Activated CD8-positive, alpha-beta memory T cell treated with anti-CD3 and anti-CD28 coated beads for 24 hours (primary cell): Measurements from ENCODE around the gene PARVB.
"Not testable (repeated sequence)": the region's sequence is repeated elsewhere in the genome, so short reads cannot be mapped to it uniquely, and the experiment has no call there.

Experiments
- DNase-seq: peaks from one replicate; pipeline ENCODE4 v3.0.0-alpha.2; 2020

PARVB gene

DNA sequence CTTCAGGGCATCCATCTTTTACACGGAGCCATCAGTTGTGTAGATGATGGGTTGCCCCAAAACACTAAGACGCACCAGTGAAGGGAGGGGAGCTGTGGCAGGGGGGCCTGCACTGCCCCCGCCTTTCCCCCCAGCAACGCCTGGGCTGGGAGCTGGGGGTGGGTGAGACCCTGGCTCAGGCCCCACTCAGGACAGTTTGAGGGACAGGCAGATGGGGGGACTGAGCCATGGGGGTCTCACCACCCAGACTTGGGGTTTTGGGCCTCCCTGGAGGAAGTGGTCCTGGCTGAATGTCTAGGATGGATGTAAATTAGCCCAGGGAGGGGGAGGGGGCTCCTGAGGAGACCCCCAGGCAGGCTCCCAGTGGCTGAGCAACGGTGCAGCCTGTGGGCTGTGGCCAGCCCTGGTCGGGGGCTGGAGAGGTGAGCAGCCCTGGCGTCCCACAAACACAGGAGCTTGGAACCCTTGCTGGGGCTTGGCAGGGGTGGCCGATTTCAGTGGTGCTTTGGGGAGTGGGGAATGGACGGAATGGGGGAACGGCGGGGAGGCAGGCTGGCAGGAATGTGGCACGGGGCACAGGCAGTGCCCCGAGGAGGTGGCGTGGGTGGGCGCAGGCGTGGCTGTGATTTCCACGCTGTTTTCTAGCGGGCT, 6.1 kb downstream of the PARVB start:
- DNase-seq = no peak

DNA sequence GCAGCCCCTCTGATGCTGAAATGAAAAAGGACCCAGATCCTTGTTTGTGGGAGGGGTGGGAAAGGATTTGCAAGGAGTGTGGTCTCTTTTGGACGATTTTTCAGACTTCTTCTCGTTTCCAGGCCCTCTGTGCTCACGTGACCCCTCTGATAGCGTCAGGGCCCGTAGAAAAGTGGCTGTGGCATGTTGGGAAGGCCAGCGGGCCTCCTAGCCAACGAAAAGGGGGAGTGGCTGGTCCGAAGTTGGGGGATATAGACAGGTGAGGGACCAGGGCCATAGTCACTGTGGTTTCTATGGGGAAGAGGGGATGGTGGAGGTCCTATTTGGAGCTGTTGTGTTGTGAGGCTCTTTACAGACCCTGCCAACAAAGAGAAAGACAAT, 6.6 kb downstream of the PARVB start:
- no peak for DNase-seq

DNA sequence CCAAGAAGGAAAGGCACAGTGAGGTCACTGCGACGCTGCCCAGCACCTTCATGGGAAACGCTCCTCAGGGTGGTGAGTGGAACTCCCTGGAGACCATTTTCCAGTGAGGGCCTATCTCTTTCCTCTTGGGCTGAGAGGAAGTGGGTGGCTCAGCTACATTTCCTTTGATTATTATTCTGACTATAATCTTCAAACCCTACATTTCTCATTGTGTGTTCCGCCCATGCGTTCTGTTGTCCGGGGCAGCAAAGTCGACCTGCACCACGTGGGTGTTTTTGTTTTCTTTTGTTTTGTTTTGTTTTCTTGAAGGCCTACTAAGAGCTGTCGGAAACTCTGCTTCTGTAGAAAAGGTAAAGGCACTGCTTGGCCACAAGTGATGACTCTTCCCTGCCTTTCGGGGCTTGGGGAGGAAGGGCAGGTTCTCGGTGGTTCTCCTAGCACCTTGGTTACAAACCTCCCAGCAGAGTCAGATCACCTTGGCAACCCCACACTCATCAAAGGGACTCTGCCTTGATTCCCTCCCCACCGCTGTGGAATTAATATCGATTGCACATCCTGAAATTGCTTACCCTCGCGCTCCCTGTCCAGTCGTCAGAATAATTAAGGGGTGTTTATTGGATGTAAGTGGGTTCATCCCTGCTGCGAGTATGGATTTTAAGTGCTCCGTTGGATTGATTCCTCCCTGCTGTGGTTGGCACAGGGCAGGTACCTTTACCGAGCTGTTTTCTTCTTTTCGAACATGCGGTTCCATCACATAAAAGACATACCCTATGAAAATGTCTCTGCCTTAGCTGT, 7.3 kb downstream of the PARVB start:
- DNase-seq = no peak

DNA sequence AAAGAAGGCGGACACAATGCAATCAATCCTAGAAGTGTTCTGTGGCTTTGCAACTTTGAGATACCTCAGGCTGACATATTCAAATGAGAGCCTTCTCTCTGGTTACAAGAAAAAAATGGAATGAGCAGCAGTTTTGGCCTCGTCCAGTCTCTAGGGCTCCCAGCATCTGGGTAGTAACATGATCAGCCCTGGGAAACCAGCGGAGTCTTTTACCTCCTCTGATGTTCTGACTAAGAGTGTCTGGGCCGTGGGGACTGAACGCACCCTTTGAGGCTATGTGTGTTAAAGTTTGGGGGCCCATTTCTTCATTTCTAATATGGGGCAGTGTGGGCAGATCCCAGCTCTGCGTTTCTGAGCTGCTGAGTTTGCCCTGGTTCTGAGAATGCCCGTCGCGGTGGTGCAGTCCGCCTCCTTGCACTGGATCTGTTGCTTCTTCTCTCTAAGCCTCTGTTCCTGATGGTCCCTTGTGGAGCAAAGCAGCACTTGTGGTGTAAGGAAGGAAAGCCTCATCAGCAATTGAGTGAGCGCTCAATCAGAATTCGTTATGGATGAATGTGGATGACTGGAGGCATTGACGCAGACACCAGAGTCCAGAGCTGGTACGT, 8.1 kb downstream of the PARVB start:
- no peak for DNase-seq

DNA sequence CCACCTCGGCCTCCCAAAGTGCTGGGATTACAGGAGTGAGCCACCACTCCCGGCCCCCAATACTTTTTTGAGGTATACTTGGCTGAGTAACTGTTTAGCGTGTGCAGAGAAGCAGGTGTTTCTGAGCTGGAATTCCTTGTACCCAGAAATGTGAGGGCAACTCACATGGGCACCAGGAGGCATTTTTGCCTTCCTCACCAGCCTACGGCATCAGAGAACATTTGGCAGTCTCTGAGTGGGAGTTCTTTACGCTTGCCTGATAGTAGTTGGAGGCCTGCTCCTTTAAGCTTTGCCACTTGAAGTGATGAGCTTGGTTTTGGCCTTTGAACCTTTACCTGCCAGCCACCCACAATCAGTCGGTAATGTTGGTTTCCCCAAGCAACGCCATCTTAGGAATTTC, 9.2 kb downstream of the PARVB start:
- no peak for DNase-seq

DNA sequence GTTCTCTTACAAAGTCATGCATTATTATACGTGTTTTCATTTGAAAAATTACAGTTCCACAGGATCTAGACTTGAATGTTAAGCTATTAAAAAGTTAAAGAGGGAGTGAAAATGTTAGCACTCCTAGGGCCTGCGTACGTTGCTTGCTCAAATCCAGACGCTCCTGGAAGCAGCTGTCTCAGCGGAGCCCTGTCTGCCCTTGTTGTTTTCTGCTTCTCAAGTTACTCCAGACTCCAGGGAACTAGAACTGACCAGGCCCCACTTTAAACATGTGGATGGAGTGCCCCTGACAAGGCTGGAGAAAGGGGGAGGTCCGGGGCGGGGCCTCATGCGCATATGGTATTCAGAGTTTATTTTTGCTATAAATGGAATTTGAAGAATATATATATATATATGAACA, 9.6 kb downstream of the PARVB start:
- DNase-seq = no peak

DNA sequence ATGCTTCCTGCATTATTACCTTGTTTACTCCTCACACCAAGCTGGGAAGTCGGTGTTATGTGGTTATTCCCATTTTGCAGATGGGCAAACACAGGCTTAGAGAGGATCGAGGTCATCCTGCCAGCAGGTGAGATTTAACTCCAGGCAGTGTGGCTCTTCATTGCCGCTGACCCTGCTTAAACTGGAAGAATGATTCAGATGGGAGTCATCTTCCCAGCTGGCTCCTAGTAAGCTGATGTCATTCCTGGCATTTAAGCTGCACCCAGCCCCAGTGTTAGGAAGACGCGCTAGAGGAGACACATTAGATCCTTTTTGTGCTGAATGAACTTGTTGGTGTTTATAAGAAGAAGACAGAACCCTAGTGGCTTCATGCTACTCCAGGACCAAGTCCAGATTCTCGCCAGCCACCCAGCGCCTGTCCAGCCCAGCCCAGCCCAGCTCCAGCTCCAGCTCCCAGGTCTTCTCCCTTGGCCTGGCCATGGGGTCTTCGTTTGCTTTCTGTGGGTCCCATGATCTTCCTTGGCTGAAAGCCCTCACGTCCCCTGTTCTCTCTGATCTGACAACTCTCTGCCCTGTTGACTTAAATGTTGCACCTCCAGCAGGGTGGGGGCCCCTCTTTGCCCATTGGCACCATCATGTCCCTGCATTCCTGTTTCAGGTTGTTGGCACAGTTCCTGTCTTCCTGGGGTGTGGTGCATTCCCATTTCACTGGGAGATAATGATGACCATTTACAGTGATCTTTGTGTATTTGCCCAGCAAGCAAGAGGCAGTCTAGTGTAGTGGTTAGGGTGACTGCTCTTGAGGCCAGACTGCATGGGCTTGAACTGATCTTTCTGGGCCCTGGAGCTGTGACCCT, 13.6 kb downstream of the PARVB start:
- no peak for DNase-seq

DNA sequence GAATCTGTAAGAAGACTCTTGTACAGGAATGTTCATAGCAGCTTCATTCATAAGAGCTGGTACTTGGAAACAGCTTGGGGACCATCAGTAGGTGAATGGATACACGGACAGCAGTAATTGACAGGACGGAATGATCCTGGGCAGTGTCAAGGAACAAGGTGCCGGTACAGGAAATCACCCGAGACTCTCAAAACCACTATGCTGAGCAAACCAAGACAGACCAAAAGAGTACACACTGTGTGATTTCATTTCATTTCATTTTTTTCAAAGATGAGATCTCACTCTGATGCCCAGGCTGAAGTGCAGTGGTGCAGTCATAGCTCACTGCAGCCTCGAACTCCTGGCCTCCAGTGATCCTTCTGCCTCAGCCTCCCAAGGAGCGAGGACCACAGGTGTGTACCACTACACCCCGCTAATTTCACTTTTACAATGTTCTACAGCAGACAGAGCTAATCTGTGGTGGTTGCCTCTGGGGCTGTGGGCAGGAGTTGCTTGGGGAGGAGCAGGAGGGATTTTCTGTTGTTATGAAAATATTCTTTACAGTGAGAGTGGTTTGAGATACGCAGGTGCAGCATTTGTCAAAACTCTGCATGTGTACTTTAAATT, 15.6 kb downstream of the PARVB start:
- no peak for DNase-seq

DNA sequence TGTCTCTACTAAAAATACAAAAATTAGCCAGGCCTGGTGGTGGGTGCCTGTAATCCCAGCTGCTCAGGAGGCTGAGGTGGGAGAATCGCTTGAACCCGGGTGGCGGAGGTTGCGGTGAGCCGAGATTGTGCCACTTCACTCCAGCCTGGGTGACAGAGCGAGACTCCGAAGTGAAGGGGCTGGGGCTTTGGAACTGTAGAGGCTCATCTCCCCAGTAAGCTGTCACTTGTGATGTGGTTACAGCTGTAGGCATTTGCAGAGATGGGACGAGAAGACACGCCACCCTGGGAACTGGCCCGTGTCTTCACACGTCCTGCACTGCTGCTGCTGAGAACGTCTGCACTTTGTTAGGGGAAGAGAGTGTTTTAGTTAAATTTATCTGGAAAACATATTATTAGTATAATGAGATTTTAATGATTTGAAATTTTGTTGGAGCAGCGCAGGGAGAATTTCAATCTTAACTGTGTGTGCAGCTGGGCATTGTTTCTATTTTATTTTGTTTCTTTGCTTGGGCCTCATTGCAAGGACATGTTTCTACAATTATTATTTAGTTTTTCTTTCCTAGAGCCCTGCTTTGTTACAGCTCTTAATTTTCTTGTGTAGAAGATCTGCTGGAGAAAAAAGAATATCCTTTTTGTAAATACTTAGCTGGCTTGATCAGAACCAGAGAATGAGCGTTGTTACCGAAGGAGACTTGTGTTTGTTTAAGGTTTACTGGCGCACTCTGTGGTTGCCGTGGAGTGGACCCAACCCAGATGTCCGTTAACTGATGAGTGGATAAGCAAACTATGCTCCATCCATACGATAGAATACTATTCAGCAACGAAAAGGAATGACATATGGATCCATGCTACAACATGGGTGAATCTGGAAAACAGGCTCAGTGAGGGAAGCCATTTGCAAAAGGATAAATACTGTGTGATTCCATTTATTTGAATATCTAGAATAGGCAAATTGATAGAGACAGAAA, 18.4 kb downstream of the PARVB start:
- DNase-seq = no peak

DNA sequence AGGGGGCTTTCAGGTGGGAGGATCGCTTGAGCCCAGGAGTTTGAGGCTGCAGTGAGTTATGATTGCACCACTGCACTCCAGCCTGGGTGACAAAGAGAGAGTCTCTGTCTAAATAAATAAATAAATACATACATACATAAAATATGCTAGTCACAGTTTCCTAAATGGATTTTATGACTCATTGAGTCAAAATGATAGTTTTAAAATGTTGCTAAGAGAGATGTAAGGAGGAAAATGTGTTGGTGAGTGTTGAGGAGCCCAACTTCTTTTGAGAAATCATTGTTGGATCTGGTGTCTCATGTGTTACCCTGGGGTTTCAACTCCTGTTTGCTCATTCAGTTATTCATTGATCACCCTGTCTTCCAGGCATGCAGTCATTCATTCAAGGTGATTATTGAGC, 21.0 kb downstream of the PARVB start:
- DNase-seq = no peak

DNA sequence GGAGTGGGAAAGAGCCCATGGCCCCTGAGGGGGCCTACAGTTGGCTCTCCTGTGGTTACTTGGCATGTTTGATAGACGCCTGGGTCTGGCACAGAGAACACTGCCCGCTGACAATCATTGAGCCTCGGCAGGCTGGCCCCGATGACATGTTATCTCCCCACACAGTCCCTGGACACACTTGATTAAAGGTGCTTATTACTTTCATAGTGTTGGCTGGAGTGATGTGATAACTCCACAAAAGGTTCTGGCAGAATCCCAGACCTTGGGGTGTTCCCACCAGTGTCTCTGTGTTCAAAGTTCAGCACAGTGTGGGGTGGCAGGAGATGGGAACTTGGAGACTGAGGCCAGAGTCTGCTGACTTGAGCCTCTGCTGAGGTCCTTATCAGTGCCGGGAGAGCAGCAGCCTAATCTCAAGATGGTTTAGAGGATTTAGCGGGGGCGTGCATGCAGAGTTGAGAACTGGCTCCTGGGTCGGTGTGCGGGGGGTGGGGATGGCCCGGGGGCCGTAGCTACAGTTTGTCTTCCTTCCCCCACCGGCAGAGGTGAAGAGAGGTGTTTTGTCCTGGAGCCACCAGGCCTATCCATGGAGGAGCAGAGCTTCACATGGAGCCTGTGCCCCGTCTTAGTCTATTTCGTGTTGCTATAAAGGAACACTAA, 22.5 kb downstream of the PARVB start:
- no peak for DNase-seq

DNA sequence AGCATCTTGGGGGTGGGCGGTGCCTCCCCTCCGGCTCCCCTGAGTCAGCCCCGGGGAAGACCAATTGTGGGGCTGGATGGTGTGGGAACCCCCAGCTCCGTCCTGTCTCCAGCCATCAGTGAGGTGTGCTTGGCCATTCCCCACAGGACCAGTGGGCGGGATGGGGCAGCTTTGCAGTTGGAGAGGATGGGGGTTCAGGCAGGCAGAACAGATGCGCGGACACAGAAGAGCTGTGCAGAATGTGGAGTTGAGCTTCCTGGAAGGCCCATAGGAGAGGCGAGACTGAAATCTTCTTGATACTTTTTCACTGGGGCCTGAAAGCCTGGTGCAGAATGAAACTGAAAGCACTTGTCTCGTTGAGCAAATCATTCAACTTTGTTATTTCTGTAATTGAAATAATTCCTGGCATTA, 23.8 kb downstream of the PARVB start:
- DNase-seq = no peak

DNA sequence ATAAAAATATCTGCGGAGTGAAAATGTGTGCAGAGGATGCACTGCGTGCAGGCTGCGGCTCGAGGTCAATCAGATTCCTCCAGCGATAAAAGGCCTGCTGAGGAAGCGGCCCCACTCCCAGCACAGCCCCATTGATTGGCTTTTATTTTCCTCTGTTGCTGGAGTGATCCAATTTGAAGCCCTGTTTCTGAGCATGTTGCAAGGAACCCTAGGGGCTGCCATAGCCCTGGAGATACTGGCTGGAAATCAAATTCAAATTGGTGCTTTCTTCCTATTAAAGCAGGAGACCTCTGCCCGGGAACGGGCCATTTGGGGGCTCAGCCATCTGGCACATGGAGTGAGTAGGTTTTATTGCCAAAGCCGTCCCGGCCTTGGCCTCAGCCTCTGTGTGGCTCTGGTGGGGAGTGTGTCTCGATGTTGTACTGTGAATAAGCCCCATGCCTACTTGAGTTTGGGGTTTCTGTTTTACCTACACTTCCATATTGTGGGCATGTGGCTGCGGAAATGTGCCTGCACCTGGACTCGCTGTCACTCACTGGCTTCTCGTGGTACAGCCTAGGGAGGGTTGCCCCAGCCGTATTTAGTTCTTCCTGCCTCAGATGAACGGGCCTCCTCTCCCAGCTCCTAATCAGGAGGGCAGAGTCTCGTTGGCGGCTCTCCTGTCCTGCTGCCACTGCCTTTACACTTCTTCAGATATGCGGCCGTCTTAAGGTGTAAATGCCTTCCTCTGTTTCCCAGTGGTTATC, 25.6 kb downstream of the PARVB start:
- no peak for DNase-seq

DNA sequence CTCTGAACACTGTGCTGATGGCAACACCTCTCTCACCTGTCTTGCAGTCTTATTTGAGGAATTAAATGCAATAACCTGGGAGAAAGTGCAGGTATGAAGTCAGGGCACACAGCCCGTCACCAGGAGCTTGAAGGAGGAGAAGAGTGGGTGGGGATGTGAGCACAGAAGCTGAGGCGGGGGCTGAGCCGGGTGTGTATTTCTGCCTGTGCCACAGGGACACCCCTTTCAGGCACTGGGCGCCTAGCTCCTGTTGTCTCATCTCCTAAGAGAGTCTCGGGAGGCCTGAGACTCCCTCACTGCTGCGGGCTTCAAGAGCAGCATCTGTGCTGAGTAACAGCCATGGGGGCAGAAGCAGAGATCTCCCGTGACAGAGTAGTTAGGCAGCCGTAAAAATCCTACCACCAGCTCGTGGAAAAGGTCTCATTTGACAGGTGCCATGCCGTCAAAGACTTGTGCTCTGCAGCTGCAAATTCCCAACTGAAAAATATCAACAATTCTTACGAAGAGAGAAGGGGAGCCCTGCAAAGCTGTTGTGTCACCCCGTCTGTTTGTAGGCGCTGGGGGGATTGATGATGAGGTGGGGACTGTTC, 26.8 kb downstream of the PARVB start:
- no peak for DNase-seq

DNA sequence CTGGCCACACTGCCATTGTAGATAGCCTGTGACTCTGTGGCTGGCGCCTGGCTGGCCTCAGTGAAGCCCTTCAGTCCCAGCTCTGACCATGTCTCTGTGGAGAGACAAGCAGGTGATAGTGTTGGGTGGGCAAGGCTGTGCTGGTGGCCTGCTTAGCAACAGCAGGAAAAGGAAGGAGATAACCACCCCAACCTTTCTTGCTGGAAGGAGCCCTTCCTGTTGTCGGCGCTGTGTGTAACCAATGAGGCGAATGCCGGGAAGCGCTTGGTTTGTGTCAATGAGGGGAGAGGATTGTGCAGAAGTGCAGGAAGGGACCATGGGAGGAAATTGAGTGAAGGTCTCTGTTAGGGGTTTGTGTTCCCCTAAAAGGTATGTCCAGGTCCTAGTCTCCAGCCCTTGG, 27.3 kb downstream of the PARVB start:
- DNase-seq = no peak

DNA sequence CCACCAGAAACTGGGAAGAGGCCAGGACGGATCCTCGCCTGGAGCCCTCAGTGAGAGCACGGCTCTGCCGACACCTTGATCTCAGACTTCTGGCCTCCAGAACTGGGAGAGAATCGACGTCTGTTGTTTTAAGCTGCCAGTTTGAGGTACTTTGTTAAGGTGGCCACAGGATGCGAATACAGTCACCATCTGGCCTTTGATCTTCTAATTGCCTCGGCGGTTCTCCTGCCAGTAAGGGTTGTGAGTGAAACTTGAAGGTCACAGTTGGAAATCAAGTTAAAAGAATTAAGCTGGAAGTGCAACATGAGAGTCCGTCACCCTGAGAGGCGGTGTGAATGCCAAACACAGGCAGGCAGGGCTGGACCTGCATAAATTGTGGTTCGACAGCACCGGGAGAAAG, 27.9 kb downstream of the PARVB start:
- no peak for DNase-seq

DNA sequence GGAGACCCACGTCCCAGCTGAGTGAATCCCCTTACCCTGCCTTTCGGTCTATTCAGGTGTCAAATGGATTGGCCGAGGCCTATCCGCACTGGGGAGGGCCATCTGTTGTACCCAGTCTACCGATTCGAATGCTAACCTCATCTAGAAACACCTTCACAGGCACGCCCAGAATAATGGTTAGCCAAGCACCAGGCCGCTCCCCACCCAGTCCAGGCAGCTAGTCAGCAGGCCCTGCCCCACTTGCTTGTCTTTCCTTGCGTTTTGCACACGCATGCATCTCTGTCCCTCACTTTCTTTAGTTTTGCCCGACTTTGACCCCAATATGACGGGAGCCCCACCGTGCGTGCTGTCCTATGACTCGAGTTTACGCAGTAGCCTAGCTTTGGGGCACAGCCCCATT, 31.7 kb downstream of the PARVB start:
- no peak for DNase-seq

DNA sequence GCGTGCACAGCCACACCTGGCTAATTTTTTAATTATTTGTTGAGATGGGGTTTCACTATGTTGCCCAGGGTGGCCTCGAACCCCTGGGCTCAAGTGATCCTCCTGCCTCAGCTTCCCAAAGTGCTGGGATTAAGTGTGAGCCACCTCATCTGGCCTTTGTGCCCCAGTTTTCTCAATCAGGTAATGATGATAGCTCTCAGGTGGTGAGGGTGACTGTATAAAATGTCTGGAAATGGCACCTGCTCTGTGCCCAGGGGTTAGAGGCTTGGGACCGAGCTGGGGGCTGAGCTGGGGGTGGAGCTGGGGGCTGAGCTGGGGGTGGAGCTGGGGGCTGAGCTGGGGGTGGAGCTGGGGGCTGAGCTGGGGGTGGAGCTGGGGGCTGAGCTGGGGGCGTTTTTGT, 32.5 kb downstream of the PARVB start:
- not testable (repeated sequence) for DNase-seq

DNA sequence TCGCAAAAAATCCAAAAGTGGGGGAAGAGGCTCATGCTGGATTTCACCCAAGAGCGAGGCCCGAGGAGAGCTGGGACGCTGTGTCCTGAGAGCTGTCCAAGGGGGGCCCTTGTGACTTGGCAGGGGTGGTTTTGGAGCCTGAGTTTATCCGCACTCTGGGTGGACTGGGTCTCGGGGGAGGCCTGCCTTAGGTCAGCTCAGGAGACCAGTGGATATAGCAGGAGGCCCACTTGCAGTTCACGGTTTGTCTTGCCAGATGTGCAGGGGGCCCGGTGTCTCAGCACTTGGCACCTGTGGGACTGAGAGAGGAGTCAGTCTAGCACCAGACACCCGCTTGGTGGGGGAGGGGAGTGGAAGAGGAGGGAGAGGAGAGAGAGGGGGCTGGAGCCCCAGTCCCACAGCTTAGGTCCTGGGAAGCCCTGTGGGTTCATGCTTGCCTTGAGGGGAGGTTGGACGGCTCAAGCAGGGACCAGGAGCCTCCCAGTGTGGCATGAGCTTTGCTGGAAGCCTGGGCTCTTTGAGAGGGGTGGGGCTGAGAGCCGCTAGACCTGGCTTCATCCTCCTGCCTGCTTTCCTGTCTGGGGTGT, 33.4 kb downstream of the PARVB start:
- DNase-seq = no peak
